K562 (cell line): Measurements from ENCODE around the gene TMEM176B. TPM values are rescaled to one million over a fixed set of nuclear protein-coding genes. Genes with fewer than 3 reads are reported as not detected.

Experiments
- BRCA1 ChIP-seq, 2 experiments: fragments of 450-650 bp in 1 of 2; sonication (generic) in 1 of 2; formaldehyde crosslinking in 1 of 2; IDR thresholded peaks; 2 replicates each; pipeline versions ENCODE4 v1.5.0 to v1.6.1; 2017 to 2020; ENCODE audit warnings: mild to moderate bottlenecking in 1 of 2, missing genetic modification reagents in 1 of 2
- CREB3 ChIP-seq: fragments of 450-650 bp; conservative IDR thresholded peaks from 2 replicates; pipeline ENCODE4 v1.6.1; 2016; ENCODE audit warnings: missing genetic modification characterization, low read depth, mild to moderate bottlenecking, missing compliant biosample characterization, moderate library complexity
- DDX20 ChIP-seq: fragments of 450-650 bp; IDR thresholded peaks from 2 replicates; pipeline ENCODE4 v1.6.1; 2016; ENCODE audit warnings: missing genetic modification characterization, low read depth, mild to moderate bottlenecking, missing compliant biosample characterization, moderate library complexity
- DEAF1 ChIP-seq: fragments of 450-650 bp; formaldehyde crosslinking; IDR thresholded peaks from 2 replicates; pipeline ENCODE4 v1.4.0; 2020; ENCODE audit warnings: mild to moderate bottlenecking, moderate library complexity
- EWSR1 ChIP-seq: fragments of 450-650 bp; IDR thresholded peaks from 2 replicates; pipeline ENCODE4 v1.6.1; 2018; ENCODE audit warnings: borderline replicate concordance, mild to moderate bottlenecking, low read depth, moderate library complexity; ENCODE audit not compliant: partially characterized antibody
- FIP1L1 ChIP-seq: fragments of 200-400 bp; formaldehyde crosslinking; IDR thresholded peaks from 2 replicates; pipeline ENCODE4 v1.6.1; 2018; ENCODE audit warnings: mild to moderate bottlenecking, low read depth, low read length; ENCODE audit not compliant: poor library complexity, severe bottlenecking
- GTF2B ChIP-seq: IDR thresholded peaks from 2 replicates; pipeline ENCODE4 v1.6.1; 2011; ENCODE audit not compliant: insufficient read length; ENCODE audit errors: extremely low read depth
- GTF2E2 ChIP-seq: fragments of 200-800 bp; sonication (Bioruptor generic); IDR thresholded peaks from 2 replicates; pipeline ENCODE4 v1.6.1; 2016; ENCODE audit warnings: missing genetic modification characterization, missing compliant biosample characterization
- HLTF ChIP-seq: fragments of 450-650 bp; IDR thresholded peaks from 2 replicates; pipeline ENCODE4 v1.6.1; 2016
- KDM1A ChIP-seq, 2 experiments: fragments of 450-650 bp; IDR thresholded peaks; 2 replicates each; pipeline ENCODE4 v1.6.1; 2016; ENCODE audit warnings: mild to moderate bottlenecking in 2 of 2
- MCM2 ChIP-seq: fragments of 450-650 bp; IDR thresholded peaks from 2 replicates; pipeline ENCODE4 v1.6.1; 2017; ENCODE audit warnings: low read depth, mild to moderate bottlenecking
- SAFB ChIP-seq: fragments of 200-400 bp; formaldehyde crosslinking; IDR thresholded peaks from 2 replicates; pipeline ENCODE4 v1.6.1; 2017; ENCODE audit warnings: low read depth, low read length, borderline replicate concordance
- TAF7 ChIP-seq: fragments of 450-650 bp; IDR thresholded peaks from 2 replicates; pipeline ENCODE4 v1.6.1; 2016; ENCODE audit warnings: missing genetic modification characterization, missing compliant biosample characterization
- ZBTB12 ChIP-seq: fragments of 250-450 bp; sonication (Bioruptor Pico); IDR thresholded peaks from 2 replicates; pipeline ENCODE4 v1.4.0; 2020
- ZNF282 ChIP-seq: sonication (generic); formaldehyde crosslinking; IDR thresholded peaks from 2 replicates; pipeline ENCODE4 v1.8.1; 2023; ENCODE audit warnings: missing genetic modification reagents
- ZNF512 ChIP-seq: IDR thresholded peaks from 2 replicates; pipeline ENCODE4 v1.6.1; 2016; ENCODE audit warnings: missing genetic modification characterization, missing compliant biosample characterization
- ZNF639 ChIP-seq, 2 experiments: fragments of 200-800 bp in 1 of 2; sonication (Bioruptor generic) in 1 of 2; sonication (generic) in 1 of 2; formaldehyde crosslinking in 1 of 2; IDR thresholded peaks in 1 of 2; conservative IDR thresholded peaks in 1 of 2; 2 replicates each; pipeline versions ENCODE4 v1.5.0 to v1.6.1; 2016 to 2020; ENCODE audit warnings: missing compliant biosample characterization in 1 of 2, missing genetic modification characterization in 1 of 2, missing genetic modification reagents in 1 of 2
- polyA plus RNA-seq, 8 experiments: library from polyadenylated mRNA; depleted of rRNA in 4 of 8; stranded (reverse) in 5 of 8; unstranded in 3 of 8; fragments of >200 nt; fragmentation: Nextera tagmentation in 2 of 8; fragmentation: Illumina TruSeq in 1 of 8; extraction: Ambion mirVana in 2 of 8; extraction: Trizol in 1 of 8; gene quantifications; 2 replicates each; pipeline versions ENCODE4 v1.2.1 to v1.2.3, GENCODE V29; 2011 to 2014; ENCODE audit warnings: inconsistent platforms in 1 of 8, missing spikeins in 1 of 8
- total RNA-seq, 7 experiments: library from RNA; depleted of rRNA in 6 of 7; stranded (reverse); fragments of >200 nt in 6 of 7; fragmentation: Illumina TruSeq in 2 of 7; extraction: Trizol in 2 of 7; gene quantifications; 2 replicates each; pipeline versions ENCODE4 v1.2.1 to v1.2.3, GENCODE V29; 2011 to 2021; ENCODE audit warnings: low replicate concordance in 1 of 7

Gene TMEM176B
- total and polyA plus RNA-seq, 9 of the 15 experiments (the other 6 are each of a cell fraction or from before 2014, with no cell fraction given) = 0.19 to 0.60 TPM; not detected in 7

- no peak for TF ChIP-seq EWSR1
- no peak for TF ChIP-seq CREB3 (tag)
- no peak for TF ChIP-seq DEAF1 (CRISPR knock-in tag)
- TF ChIP-seq BRCA1 (IDR thresholded peaks at IDR 0.05) = no peak
- no peak for TF ChIP-seq BRCA1 (CRISPR knock-in tag; IDR thresholded peaks at IDR 0.05)
- no peak for TF ChIP-seq DDX20
- TF ChIP-seq ZNF639 (CRISPR knock-in tag; conservative IDR thresholded peaks at IDR 0.05 in 1 of 2, IDR thresholded peaks at IDR 0.05 in 1 of 2) = no peak
- TF ChIP-seq HLTF = no peak
- TF ChIP-seq MCM2 = no peak
- no peak for TF ChIP-seq GTF2B
- TF ChIP-seq ZNF512 (tag) = no peak
- TF ChIP-seq KDM1A (IDR thresholded peaks at IDR 0.05) = no peak
- no peak for TF ChIP-seq ZNF282 (CRISPR knock-in tag)
- TF ChIP-seq TAF7 (tag) = no peak
- no peak for TF ChIP-seq ZBTB12 (CRISPR knock-in tag)
- TF ChIP-seq FIP1L1 = no peak
- TF ChIP-seq SAFB = no peak
- TF ChIP-seq GTF2E2 (tag) = no peak
Measured at GRCh38 chr7:150824379-150825177, 24.4 kb upstream of the TMEM176B start (continued).
